HG02884 (cell line): ENCODE measurements around the gene RXFP2.

ENCODE experiments used
- ATAC-seq: cut with Tn5 transposase; IDR thresholded peaks from one replicate; pipeline ENCODE4 v1.9.1; 2021; ENCODE audit warnings: mild to moderate bottlenecking, moderate library complexity; ENCODE audit not compliant: unreplicated experiment

The RXFP2 gene

DNA sequence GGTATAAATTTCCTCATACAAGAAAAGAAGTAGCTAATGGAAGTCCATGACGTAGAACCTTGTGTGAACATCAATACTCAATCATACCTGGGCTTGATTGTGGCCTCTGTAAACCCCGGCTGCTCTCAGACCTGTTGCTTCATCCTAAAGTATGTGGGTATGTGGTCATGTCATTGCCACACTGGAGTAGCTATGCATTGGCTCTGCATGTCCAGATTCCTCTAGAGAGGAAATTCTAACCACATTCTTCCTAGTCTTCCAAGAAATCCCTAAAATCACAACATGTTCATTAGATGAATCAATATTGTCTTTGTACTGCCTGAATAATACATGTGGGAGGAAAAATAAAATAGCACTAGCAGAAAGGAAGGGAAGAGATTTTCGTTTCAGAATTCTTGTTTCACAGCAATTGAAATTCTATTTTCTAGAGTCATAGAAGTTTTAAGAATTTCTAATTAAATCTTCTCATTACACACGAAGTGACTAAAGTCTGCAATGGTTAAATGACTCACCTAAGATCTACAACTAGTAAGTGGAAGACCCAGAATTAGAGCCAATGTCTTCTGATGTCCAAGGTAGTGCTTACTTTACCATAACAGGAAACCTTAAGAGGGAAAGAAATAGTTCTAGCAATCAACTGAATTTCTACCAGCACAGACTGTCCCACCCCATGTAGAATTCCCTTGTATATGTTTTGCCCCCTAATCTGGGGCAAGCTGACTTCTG lies 28.0 kb downstream of the RXFP2 start:
- ATAC-seq = no peak

DNA sequence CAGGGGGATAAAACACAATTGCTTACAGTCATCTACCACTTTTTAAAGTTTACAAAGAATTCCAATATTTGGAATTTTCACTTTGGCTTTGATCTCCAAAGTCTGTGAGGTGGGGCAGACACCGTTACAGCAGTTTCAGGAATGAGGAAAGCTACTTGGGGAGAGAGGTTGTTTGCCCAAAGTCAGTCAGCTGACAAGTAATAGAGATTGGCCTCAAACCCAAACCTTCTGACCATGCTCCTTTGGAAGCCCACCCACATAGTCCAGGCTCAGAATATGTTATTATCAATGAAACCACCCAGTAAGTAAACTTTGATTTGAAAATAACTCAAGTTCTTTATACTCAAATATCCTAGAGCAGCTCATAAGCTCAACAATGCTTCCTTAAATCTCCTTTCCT lies 29.0 kb downstream of the RXFP2 start:
- ATAC-seq = no peak

DNA sequence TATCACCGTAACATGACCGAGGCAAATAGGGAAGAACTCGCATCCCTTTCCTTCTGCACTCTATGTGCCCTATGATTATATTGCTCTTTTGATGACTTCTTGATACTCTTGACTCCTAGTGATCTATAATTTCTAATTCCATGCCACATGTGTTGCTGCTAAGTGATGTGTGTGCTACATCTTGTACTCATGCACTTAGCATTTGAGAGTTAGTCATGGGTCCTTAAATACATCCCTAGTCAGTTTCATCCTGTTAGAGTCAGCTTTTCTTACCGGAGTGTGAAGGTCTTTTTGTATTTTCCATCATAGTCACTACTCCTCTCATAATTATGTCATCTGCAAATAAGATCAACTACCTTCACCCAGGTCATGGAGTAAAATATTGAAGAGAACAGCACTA lies 30.2 kb downstream of the RXFP2 start:
- no peak for ATAC-seq

DNA sequence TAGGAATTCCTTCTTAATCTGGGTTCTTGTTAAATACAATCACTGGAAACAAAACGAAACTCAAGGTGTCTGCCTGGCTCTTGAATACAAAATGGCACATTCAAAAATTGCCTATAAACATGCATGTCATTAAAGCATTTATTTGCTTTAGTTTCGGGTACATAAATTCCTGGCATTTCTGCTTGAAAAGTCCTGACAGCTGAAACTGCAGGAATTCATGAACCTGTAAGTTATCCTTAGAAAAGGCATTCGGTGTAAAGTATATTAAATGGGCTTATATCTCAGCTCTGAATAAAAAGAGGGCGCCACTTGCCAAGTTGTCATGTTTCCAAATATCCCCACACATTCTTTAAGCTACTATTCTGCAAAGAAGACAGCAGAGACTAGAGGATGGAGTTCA lies 32.9 kb downstream of the RXFP2 start:
- ATAC-seq = no peak

DNA sequence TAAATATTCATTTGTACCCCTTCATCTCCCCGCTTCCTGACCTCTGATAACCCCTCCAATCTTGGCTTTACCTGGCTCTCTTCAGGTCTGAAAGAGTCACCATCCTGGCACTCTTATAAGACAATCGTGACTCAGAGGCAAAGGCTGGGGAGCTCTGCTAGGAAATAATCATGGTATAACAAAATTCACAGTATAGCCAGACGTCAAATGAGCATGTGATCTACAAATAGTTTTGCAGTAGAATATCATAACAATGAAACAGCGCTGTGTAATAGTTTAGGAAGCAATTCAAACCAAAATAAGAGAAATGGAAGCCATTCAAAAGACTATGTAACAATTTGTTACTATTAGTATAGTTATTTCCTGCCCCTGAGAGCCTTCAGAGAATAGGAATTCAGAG lies 34.2 kb downstream of the RXFP2 start:
- no peak for ATAC-seq

DNA sequence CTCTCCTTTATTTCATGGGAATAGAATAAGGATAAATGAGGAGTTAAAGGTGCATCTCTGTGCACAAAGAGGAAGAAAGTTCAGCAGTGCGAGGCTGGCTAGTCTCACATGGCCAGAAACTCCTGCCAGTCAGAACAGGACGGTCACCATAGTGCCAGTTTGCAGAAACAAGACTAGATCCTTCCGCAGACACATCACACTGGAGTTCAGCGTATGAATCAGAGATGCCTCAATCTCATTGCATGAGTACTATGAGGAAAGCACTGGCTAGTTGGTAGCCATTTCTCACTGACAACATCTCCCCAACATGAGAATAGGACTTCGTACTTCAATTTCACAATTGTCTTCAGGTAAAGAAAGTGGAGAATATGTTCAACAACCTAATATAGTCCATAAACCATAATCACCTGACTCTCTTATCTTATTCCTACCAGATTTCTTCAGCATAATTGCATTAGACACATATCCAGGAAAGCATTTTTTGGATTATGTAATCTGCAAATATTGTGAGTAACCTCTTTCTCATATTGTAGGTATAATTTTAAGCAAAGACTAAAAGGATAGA lies 34.9 kb downstream of the RXFP2 start:
- no peak for ATAC-seq

DNA sequence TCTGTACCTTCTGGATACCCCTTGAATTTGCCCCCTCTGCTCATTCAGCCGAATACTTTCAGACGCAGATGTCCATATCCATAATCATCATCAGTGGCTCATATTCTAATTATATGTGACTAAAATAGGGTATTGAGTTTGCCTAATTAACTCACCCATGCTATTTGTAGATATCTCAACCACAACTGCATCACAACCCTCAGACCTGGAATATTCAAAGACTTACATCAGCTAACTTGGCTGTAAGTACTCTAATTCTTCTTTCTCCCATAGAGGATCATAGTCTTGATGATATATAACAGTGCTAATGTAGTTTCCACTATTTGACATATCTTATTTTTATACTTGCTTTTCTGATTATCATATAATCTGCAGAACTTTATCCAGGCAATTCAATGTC lies 35.8 kb downstream of the RXFP2 start:
- ATAC-seq = no peak

DNA sequence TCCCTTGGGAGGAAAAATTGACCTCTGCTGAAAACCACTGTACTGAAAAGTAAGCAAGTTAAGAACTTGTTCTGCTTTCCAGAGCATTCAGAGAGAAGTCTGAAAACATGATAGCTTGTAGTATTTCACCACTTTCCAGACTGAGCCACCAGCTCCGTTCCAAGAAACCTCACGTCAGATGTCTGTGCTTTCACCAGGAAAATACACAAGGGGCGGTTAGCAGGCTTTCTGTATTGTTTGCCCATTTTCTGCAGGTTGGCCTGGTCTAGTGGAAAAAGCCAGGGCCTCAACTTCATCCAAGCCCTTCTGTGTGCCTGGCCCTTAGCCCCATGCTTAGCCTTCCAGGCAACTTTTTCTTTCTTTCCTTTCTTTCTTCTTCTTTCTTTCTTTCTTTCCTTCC lies 36.4 kb downstream of the RXFP2 start:
- no peak for ATAC-seq

DNA sequence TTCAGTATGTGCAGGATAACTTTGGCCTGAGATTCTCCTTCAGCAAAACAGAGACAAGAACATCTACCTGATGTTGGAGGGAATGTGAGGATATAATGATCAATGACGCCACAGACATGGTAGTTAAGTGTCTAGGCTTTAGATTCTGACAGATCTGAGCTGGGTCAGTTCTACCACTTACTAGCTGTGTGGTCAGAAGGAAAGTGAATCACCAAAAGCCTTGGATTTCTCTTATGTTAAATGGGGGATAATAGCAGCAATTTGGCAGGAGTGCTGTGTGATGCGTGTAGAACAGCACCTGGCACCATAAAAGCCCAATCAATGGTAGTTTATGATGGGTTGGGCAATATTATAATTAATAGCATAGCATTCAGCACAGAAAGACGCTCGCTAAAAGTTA lies 41.7 kb downstream of the RXFP2 start:
- no peak for ATAC-seq

DNA sequence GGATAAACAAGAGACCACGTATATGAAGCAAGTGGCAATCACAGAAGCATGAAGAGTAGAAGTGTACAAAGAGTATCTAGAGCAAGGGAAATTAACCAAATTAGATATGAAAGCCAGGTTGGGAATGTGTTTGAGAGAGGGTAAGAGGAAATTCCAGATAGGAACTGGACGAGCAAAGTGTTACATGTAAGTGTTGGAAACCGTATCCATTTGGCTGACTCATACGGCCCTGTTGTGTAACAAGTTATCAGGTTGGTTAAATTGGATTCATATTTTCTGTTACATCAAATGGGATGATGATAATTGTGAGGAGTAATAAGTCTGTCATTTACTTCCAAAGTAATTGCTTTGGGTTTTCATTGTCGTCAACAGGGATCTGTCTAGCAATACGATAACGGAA lies 46.7 kb downstream of the RXFP2 start:
- no peak for ATAC-seq

DNA sequence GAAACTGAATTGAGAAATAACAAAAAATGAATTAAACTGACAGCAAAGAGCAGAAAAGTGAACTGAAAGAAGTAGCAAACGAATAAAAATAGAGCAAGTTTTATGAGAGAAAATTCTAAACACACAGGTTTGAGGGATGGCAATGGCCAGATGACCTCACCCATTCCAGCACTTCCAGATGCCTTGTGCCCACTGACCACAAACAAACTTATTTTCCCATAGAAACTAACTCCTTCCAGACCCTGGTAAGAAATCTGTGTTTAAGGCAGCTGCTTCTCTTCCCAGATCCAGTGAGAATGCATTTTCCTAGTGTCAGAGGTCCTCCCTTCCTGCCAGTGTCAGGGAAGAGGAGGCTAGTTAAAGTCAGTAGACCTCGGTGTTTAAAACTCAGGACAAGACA lies 51.7 kb downstream of the RXFP2 start:
- ATAC-seq = no peak

DNA sequence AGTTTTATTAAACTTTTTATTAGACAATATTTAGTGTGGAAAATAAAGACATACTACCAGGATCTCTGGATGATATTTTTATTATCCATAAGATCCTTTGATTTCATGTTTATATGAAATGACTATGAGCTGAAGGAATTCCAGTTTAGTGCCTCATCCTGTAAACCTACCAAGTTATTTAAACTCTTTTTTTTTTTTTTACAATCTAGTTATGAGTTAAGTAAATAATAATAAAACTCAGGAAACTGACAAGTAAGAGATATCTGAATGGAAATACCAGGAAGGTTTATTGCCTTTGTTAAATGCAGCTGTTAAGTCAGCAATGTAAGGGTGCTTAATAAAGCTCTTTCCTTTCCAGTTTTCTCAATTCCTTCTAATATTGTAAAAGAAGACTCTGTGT lies 53.9 kb downstream of the RXFP2 start:
- no peak for ATAC-seq

DNA sequence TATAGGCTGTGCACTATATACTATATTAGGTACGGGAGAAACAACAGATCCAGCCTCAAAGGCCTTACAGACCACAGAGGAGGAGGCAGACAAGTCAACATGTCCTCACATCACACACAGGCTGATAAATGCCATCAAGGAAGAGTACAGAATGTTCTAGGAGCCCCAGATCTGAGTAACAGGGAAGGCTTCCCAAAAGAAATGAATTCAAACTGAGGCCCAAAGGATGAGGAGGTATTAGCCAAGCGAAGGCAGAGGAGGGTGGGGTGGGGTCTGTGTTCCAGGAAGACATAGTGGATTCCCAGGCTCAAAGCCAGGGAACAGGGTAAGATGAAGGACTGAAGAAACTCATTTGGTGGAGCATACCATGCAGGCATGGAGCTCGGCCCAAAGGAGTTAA lies 55.1 kb downstream of the RXFP2 start:
- no peak for ATAC-seq

DNA sequence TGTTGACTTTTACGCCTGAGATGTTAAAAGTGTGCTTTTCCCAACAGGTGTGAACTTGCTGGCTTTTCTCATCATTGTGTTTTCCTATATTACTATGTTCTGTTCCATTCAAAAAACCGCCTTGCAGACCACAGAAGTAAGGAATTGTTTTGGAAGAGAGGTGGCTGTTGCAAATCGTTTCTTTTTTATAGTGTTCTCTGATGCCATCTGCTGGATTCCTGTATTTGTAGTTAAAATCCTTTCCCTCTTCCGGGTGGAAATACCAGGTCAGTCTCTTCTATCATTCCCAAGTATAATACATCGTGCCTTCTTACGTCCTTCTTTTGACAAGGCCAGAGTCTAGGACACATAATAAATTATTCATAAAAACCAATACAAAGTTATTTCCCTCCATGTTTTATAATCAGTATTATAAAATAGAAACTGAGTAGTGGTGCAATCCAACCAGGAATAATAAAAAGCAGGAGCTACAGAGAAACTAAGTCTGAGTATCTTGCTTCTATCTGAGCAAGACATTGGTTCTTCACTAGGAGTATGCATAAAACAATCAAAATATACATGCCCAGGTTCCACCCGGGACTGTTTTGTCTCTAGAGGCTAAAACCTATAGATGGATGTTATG lies 57.9 kb downstream of the RXFP2 start:
- no peak for ATAC-seq

DNA sequence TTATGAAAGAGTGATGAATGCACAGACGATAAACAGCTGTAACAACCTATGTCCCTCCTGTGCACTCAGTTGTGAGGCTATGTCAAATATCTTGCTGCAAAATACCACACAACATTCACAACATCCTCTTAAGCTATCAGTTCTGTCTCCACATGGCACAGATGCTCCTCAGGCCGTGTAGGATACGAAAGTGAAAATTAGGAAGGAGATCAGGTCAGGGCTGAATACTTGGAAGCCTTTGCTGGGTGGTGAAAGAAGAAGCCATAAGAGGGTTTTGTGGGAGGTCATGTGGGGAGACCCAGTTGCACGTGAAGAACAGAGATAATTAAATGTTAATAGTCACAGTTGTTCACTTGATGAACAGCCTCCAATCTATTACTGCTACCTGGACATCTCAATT lies 58.9 kb downstream of the RXFP2 start:
- no peak for ATAC-seq

DNA sequence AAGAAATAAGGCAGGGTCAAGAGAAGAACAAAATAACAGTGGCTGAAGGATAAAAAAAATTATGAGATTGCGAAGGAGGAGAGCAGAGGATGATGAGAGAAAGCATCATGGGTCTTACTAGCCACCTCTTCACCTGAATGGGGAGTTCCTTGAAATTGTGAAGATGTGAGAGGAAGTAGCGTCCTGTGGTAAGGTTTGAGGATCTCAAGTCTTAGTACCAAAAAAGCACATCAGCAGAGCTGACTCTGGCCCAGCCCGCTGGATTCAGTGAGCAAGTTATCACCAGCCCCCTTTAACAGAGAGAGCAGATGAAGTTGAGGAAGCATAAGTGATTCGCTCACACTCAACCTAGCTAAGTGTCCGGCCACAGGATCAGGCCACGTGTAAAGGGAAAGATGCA lies 61.8 kb downstream of the RXFP2 start:
- no peak for ATAC-seq

DNA sequence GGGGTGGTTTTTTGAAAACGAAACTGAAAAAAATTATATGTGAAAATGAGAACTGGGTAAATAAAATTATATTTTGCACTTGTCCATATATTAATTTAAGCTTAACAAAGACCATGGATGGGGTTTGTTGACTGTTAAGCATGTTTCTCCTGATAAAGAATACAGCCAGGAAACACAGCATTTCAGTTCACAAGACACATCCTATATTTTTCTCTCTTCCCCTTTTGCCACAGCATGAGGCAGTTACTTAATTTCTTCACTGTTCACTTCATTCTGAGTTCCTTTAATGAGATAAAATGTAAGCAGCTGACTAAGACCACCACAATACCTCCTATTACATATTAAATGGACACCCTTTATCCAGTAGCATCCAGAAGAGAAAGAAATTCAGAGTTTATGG lies 64.0 kb downstream of the RXFP2 start:
- ATAC-seq = no peak

DNA sequence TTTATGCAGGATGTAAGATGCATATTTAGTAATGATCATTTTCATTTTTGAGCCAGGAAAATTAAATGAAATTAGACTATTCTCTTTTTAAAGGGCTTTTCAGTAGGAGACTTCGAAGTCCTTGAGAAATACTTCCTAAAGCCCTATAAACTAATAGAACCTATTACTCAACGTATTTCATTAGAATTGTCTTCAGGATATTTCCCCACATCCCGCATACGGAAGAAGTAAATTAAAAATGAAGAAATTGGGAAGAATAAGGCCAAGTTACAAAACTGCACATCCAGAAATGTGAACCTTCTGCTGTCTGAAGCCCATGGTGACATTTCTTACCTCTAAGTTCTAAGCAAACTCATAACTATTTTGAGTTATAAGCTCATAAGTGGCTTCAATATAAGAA lies 66.5 kb downstream of the RXFP2 start:
- ATAC-seq = no peak

DNA sequence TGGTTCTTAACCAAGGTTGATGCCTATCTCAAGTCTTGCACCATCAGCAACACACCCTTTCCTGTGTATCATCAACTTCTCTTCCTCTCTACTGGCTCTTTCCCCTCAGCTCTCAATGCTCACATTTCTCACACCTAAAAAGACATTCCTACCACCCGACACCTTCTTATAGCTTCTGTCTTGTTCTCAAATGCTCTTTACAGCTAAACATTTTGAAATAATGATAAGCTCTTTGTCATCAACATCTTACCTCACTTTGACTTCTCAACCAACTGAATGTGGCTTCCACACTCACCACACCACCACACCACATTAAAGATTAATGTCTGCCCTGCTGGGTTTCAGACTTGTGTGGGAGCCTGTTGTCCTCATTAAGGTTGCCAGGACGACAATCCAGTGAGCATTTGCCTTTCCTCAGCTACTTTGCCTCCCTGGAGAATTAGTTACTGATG lies 67.8 kb downstream of the RXFP2 start:
- no peak for ATAC-seq

DNA sequence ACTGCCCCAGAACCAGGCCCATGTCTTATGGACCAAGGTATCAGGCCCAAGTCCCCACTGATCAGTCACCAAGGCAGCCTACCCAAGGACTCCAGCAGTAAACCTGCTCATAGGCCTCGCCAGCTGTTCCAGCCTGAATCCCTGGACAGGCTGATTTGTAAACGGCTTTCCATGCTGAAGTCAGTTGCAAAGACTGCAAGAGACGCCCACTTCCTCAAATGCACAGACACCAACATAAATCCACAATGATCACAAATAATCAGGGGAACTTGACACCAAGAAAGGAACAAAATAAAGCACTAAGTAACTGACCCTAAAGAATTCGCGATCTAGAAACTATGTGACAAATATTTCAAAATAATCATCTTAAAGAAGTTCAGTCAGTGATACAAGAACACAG lies 75.2 kb downstream of the RXFP2 start:
- no peak for ATAC-seq

DNA sequence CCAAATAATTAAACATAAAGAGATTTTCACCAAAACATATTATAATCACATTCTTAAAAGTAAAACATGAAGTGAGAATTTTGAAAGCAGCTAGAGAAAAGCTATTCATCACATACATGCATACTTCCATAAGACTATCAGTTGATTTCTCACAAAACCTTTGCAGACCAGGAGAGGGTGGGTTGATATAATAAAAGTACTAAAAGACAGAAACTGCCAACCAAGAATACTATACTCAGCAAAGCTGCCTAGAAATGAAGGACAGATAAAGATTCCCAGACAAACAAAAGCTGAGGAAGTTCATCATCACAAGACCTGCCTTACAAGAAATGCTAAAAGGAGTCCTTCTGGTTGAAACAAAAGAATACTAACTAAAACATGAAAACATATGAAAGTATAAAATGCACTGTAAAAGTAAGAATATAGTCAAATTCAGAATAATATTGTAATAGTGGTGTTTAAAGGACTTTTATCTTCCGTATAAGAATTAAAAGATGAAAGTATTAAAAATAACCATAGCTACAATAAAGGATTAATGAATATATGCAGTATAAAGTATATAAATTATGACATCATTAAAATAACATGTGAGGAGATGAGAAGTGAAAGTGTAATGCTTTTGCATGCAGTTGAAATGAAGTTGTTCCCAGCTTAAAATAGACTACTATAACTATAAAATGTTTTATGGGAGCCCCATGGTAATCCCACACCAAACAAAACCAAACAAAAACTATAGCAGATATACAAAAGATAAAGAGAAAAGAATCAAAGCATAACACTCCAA lies 76.2 kb downstream of the RXFP2 start:
- no peak for ATAC-seq

DNA sequence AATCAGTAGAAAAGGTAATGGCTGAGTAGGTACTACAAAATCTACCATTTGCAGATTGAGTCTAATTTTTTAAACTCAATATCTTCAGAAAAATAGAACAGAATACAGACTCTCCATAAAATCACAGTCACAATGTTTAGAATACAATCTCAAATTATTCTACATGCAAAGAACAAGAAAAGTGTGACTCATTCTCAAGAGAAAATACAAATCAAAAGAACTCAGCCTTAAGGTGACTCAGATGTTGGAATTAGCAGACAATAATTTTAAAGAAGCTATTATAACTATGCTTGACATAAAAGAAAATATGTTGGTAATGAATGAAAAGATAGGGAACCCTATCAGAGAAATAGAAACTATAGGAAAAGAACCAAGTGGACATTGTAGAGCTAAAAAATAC lies 78.9 kb downstream of the RXFP2 start:
- ATAC-seq = no peak
